Tibial artery (tissue), 4 donors: ENCODE data around the gene LGALS1.
A peak's percentile ranks its signal among the peaks of the same experiment; 100 is the strongest.

Experiments
- DNase-seq, 2 donors: peaks; one replicate each; pipeline ENCODE4 v3.0.0-alpha.2; 2019
- H3K27ac ChIP-seq, 2 donors: fragments of 200-600 bp; sonication (generic) in 1 of 2; 1 replicate in 1 of 2; 2 replicates in 1 of 2; pipeline ENCODE4 v1.5.1; 2018 to 2019; ENCODE audit warnings: mild to moderate bottlenecking in 1 of 2
- H3K27me3 ChIP-seq, 2 donors: fragments of 200-600 bp; sonication (generic) in 1 of 2; one replicate each; pipeline versions ENCODE4 v1.5.1 to v1.6.0; 2016 to 2019
- H3K36me3 ChIP-seq, 3 donors: fragments of 200-600 bp; sonication (generic) in 2 of 3; one replicate each; pipeline ENCODE4 v1.5.1; 2016 to 2019; ENCODE audit warnings: mild to moderate bottlenecking in 2 of 3
- H3K4me1 ChIP-seq, 4 donors: fragments of 200-600 bp; sonication (generic) in 2 of 4; 1 replicate in 3 of 4; 2 replicates in 1 of 4; pipeline ENCODE4 v1.5.1; 2016 to 2019
- H3K4me3 ChIP-seq, 2 donors: fragments of 200-600 bp; sonication (generic) in 1 of 2; 1 replicate in 1 of 2; 2 replicates in 1 of 2; pipeline ENCODE4 v1.5.1; 2018 to 2019; ENCODE audit warnings: mild to moderate bottlenecking in 2 of 2
- H3K9me3 ChIP-seq, 3 donors: fragments of 200-600 bp; sonication (generic) in 1 of 3; one replicate each; pipeline ENCODE4 v1.5.1; 2016 to 2019
- CTCF ChIP-seq, 2 experiments: fragments of 200-600 bp in 1 of 2; fragments of 450-650 bp in 1 of 2; IDR thresholded peaks; one replicate each; pipeline ENCODE4 v1.5.1; 2017 to 2019; ENCODE audit warnings: antibody characterized with exemption in 2 of 2, mild to moderate bottlenecking in 1 of 2, moderate library complexity in 1 of 2
- intact Hi-C: fragments of 100-400 bp; cut with DNase I; formaldehyde crosslinking; loops from one replicate; pipeline ENCODE4 v1.15.0; 2023; ENCODE audit warnings: low total_unique reads

LGALS1 gene

GRCh38 chr22:37632174-37633088, 43.0 kb upstream of the LGALS1 start:
- Histone ChIP-seq H3K4me1 (peaks cover 3 to 29% (median 20%) of the 10 kb centered on the region in 4 donors), H3K27me3 (no peaks in the 10 kb centered on the region), H3K27ac (peak overlapping the region; percentile 35 to 73), H3K36me3 (peaks cover 5 to 53% (median 37%) of the 10 kb centered on the region in 3 donors), H3K4me3 (no peak overlapping the region), H3K9me3 (no peaks in the 10 kb centered on the region)
- DNase-seq = no peak
- no peak for TF ChIP-seq CTCF (IDR thresholded peaks at IDR 0.05)
- intact Hi-C loops = no loop called here

GRCh38 chr22:37633089-37633624, 42.3 kb upstream of the LGALS1 start:
- Histone ChIP-seq H3K9me3 (no peaks in the 10 kb centered on the region), H3K4me3 (peak overlapping the region in 1 of 2 donors; percentile 34), H3K27me3 (no peaks in the 10 kb centered on the region), H3K4me1 (peaks cover 3 to 28% (median 20%) of the 10 kb centered on the region in 4 donors), H3K36me3 (peaks cover 5 to 51% (median 37%) of the 10 kb centered on the region in 3 donors), H3K27ac (peak overlapping the region; percentile 35 to 73)
- intact Hi-C loops = no loop called here
- DNase-seq = no peak
- TF ChIP-seq CTCF (IDR thresholded peaks at IDR 0.05) = no peak

- Histone ChIP-seq H3K9me3 (no peaks in the 10 kb centered on the region), H3K27me3 (peaks cover 0 to 3% of the 10 kb centered on the region in 2 donors), H3K36me3 (peaks cover 3 to 44% (median 35%) of the 10 kb centered on the region in 3 donors), H3K4me1 (peaks cover 3 to 28% (median 22%) of the 10 kb centered on the region in 4 donors), H3K4me3 (peak overlapping the region; percentile 27 to 34), H3K27ac (peak overlapping the region; percentile 35 to 73)
- TF ChIP-seq CTCF (IDR thresholded peaks at IDR 0.05) = peak in 1 of 2 experiments; percentile 12
- intact Hi-C loops = no loop called here
- peak; percentile 84 to 93 for DNase-seq
These were observed 41.6 kb upstream of the LGALS1 start for GRCh38 chr22:37633625-37634416.

GRCh38 chr22:37634417-37634924, 41.0 kb upstream of the LGALS1 start:
- Histone ChIP-seq H3K27ac (peak overlapping the region; percentile 35 to 73), H3K27me3 (peaks cover 0 to 10% of the 10 kb centered on the region in 2 donors), H3K9me3 (no peaks in the 10 kb centered on the region), H3K4me3 (peak overlapping the region; percentile 27 to 34), H3K36me3 (peaks cover 0 to 38% (median 28%) of the 10 kb centered on the region in 3 donors), H3K4me1 (peaks cover 3 to 32% (median 28%) of the 10 kb centered on the region in 4 donors)
- no peak for DNase-seq
- TF ChIP-seq CTCF (IDR thresholded peaks at IDR 0.05) = peak in 1 of 2 experiments; percentile 4
- intact Hi-C loops = no loop called here

- H3K4me1 ChIP-seq = peaks cover 3 to 39% (median 34%) of the 10 kb centered on the region in 4 donors
- H3K27ac ChIP-seq = no peak overlapping the region
These were observed 40.3 kb upstream of the LGALS1 start for GRCh38 chr22:37635157-37635556.

More at GRCh38 chr22:37635157-37635556, 40.3 kb upstream of the LGALS1 start:
- intact Hi-C loops = no loop called here
- Histone ChIP-seq H3K36me3 (peaks cover 0 to 31% (median 21%) of the 10 kb centered on the region in 3 donors), H3K27me3 (peaks cover 0 to 17% of the 10 kb centered on the region in 2 donors), H3K4me3 (no peak overlapping the region), H3K9me3 (no peaks in the 10 kb centered on the region)
- TF ChIP-seq CTCF (IDR thresholded peaks at IDR 0.05) = no peak
- DNase-seq = no peak
